Stimulated activated CD8-positive, alpha-beta memory T cell treated with anti-CD3 and anti-CD28 coated beads, Interleukin-4, amount 100 ng/mL, for 4 hours (primary cell): ENCODE measurements around the gene NCK1.

Experiments used
- DNase-seq, 2 donors: peaks; one replicate each; pipeline ENCODE4 v3.0.0-alpha.2; 2020; ENCODE audit warnings: low read depth in 2 of 2, low spot score in 1 of 2

The NCK1 gene

GRCh38 chr3:136906725-136907124 is 44.7 kb downstream of the NCK1 start:
- no peak for DNase-seq

DNA sequence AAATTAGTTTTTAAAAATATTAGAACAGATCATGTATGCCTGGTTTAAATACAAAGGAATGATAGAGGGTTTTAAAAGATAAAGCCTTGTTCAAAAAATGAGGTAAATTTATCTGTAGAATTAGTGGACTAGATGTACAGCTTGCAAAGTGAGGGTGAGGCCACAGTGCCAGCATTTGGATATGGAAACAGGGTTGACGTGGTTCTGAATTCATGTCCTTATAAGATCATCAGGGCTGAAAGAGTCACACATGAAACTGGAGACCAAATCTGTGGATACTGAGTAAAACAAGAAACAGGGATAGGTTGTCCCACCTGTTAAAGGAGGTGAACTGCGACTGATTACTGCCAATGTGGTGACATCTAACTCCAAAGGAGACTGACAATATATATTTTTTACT is 46.3 kb downstream of the NCK1 start:
- no peak for DNase-seq

- no peak for DNase-seq
Observed at GRCh38 chr3:136909187-136909586, 47.2 kb downstream of the NCK1 start.

GRCh38 chr3:136910697-136911096 is 48.7 kb downstream of the NCK1 start:
- DNase-seq = no peak

DNA sequence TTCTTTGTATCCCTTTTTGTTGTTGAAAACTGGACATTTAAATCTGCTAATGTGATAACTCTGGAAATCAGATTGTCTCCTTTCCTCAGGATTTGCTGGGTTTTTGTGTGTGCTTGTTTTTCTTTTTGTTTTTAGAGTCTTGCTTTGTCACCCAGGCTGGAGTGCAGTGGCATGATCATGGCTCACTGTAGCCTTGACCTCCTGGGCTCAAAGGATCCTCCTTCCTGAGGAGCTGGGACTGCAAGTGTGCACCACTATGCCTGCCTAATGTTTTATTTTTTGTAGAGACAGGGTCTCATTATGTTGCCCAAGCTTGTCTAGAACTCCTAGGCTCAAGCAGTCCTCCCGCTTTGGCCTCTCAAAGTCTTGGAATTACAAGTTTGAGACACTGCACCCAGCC is 51.2 kb downstream of the NCK1 start:
- no peak for DNase-seq

GRCh38 chr3:136914739-136915138 is 52.7 kb downstream of the NCK1 start:
- no peak for DNase-seq

DNA sequence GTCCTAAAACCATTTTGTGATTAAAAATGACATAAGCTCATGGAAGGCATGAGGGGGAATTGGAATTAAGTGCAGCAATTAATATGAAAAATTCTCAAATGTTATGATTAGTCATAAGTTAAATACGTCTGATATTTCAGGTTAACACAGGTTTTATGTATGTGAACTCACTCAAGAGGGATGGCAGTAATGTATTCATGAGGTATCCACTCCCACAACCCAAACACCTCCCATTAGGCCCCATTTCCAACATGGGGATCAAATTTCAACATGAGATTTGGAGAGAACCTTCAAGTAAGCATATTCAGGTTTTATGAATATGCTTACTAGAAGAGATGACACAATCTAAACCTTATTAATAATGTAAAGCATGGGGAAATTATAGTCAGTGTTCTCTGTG is 54.2 kb downstream of the NCK1 start:
- no peak for DNase-seq

GRCh38 chr3:136919799-136920580 is 58.0 kb downstream of the NCK1 start:
- no peak for DNase-seq

DNA sequence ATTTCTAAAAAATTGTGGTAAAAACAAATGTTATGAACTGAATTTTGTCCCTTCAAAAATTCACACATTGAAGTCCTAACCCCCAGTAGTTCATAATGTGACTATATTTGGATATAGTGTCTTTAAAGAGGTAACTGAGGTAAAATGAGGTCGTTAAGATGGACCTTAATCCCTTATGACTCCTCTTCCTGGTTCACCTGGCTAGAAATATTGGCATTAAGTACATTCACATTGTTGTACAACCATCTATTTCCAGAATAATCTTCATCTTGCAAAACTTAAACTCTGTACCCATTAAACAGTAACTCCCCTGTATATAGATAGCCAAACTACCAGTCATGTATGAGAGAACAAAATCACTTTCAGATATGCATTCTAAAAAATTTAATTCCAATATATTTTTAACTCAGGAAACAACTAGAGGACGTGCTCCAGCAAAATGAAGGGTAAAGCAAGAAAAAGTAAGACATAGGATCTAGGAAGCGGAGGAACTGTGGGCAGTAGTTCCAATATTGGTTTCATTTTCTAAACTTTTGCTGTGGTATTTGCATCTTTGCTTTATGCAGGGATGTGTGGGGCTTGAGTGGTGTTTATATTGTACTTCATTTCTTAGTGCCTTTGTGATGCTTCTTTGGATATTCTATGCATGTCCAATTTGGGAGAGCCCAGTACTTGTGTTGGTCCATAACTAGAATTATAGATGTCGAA is 59.0 kb downstream of the NCK1 start:
- no peak for DNase-seq

DNA sequence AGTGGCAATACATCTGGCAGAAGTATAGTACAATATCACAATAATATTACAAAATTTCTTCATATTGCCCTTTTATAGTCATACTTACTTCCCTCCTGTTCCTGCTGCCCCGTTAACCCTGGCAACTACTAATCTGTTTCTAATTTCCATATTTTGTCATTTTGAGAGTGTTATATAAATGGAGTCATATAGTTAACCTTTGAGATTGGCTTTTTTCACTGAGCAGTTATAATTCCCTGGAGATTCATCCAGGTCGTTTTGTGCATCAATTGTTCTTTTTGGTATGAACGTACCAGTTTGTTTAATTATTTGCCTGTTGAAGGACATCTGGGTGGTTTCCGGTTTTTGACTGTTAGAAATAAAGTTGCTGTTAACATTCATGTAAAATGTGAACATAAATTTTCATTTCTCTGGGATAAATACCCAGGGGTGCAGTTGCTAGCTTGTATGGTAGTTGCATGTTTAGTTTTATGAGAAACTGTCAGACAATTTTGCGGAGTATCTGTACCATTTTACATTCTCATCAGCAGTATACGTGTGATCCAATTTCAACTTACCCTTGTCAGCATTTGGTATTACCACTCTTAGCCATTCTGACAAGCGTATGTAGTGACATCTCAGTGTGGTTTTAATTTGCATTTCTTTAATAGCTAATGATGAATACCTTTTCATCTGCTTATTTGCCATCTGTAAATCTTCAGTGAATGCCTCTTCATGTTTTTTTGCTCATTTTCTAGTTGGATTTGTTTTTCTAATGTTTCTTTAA is 63.6 kb downstream of the NCK1 start:
- no peak for DNase-seq

- DNase-seq = no peak
Observed at GRCh38 chr3:136928240-136928639, 66.2 kb downstream of the NCK1 start.

- no peak for DNase-seq
Observed at GRCh38 chr3:136929977-136930670, 68.1 kb downstream of the NCK1 start.

DNA sequence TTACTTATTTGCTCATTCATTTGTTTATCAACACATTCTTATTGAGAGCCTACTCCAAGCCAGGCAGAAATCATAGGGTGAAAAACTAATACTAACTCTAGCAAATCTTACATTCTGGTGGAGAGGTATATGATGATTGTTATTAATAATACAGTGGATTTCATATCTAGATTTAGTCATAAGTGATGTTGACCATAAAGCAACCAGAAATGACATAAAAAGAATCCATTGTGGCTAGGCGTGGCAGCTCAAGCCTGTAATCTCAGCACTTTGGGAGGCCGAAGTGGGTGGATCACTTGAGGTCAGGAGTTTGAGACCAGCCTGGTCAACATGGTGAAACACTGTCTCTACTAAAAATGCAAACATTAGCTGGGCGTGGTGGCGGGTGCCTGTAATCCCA is 69.6 kb downstream of the NCK1 start:
- DNase-seq = no peak

GRCh38 chr3:136932523-136932922 is 70.5 kb downstream of the NCK1 start:
- no peak for DNase-seq

GRCh38 chr3:136932978-136933772 is 71.2 kb downstream of the NCK1 start:
- no peak for DNase-seq

- no peak for DNase-seq
Observed at GRCh38 chr3:136937175-136937574, 75.2 kb downstream of the NCK1 start.

DNA sequence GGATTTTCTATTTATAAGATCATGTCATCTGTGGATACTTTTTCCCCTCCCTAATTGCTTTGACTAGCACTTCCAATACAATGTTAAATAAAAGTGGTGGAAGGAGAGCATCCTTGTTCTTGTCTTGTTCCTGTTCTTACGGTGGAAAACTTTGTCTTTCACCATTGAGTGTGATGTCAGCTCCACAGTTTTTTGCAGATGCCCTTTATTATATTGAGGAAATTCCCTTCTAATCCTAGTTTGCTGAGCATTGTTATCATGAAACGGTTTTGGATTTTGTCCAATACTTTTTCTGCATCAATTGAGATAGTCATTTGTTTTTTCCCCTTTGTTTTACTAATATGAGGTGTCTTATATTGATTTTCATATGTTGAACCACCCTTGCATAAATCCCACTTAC is 75.8 kb downstream of the NCK1 start:
- DNase-seq = no peak

- DNase-seq = no peak
Observed at GRCh38 chr3:136938334-136938733, 76.3 kb downstream of the NCK1 start.

- no peak for DNase-seq
Observed at GRCh38 chr3:136939489-136939888, 77.5 kb downstream of the NCK1 start.

DNA sequence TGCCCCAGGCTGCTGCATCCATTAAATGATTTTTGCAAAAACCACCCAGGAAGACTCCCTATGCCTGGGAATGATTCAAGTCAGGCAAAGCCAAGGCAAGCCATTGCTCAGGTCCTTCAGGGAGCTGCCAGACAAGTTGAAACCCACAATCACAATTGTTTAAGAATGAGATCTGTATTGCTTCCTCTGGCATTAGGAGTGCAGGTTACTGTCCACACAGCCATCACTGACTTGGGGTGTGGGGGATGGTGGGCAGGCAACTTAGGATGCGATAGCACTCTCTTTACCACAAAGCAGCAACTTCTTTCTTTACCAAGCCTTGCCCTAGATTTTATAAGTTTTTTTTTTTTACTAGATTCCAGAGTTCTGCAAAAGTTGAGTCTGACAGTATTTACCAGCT is 80.8 kb downstream of the NCK1 start:
- DNase-seq = no peak

DNA sequence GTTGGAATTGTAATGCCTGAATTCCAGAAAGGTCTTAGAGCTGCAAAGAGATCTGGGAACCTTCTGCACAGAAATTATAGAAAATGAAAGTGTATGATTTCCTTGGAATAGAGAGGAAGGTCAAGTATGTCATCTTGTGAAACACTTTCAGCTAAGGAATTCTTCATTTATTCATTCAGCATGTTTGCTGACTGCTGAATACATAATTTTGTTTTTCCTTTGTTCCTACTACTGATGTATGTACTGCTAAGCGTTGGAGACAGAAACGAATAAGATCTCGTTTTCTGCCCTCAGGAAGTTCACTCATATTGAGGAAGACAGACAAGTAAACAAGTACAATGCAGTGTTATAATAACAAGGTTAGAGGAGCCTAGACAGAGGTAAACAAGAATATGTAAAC is 81.4 kb downstream of the NCK1 start:
- no peak for DNase-seq
